Left lung (tissue), 10 donors: ENCODE measurements around the gene KDM1A. TPM values are rescaled to one million over a fixed set of nuclear protein-coding genes. Genes with fewer than 3 reads are reported as not detected.

Experiments
- ATAC-seq: fragments of 200-7000 bp; cut with Tn5 transposase; one replicate; pipeline ENCODE4 v1.9.1; 2020; ENCODE audit warnings: moderate library complexity
- DNase-seq, 4 donors: peaks; one replicate each; pipeline ENCODE4 v3.0.0-alpha.2; 2013 to 2020
- H3K27ac ChIP-seq, 2 donors: fragments of 200-600 bp; sonication (generic) in 1 of 2; one replicate each; pipeline versions ENCODE4 v1.5.0 to v1.8.0; 2020 to 2021
- H3K27me3 ChIP-seq, 2 donors: fragments of 200-600 bp; sonication (generic) in 1 of 2; one replicate each; pipeline versions ENCODE4 v1.5.0 to v1.8.0; 2020 to 2021
- H3K36me3 ChIP-seq, 2 donors: fragments of 200-600 bp; sonication (generic) in 1 of 2; one replicate each; pipeline versions ENCODE4 v1.5.0 to v1.8.0; 2020 to 2021
- H3K4me1 ChIP-seq, 2 donors: fragments of 200-600 bp; one replicate each; pipeline ENCODE4 v1.8.0; 2021
- H3K4me3 ChIP-seq, 2 donors: fragments of 200-600 bp; sonication (generic) in 1 of 2; one replicate each; pipeline versions ENCODE4 v1.5.0 to v1.8.0; 2020 to 2021; ENCODE audit warnings: mild to moderate bottlenecking in 1 of 2
- H3K9me3 ChIP-seq, 2 donors: fragments of 200-600 bp; sonication (generic) in 1 of 2; one replicate each; pipeline versions ENCODE4 v1.5.0 to v1.8.0; 2020 to 2021
- CTCF ChIP-seq, 2 donors: fragments of 200-600 bp; sonication (generic) in 1 of 2; IDR thresholded peaks; one replicate each; pipeline versions ENCODE4 v1.5.0 to v1.8.0; 2021; ENCODE audit warnings: antibody characterized with exemption in 2 of 2
- intact Hi-C, 2 donors: fragments of 100-400 bp; cut with DNase I; formaldehyde crosslinking; loops; one replicate each; pipeline versions ENCODE4 v1.11.2 to v1.14.2; 2022
- polyA plus RNA-seq, 6 donors: library from polyadenylated mRNA; unstranded; fragments of 120-200 nt; gene quantifications; one replicate each; pipeline ENCODE4 v1.2.1, GENCODE V29; 2013; ENCODE audit not compliant: insufficient read length in 6 of 6
- total RNA-seq, 2 donors: library from RNA; stranded (reverse); fragmentation: NEBNext Ultra II Directional; extraction: Animal tissue kit (Norgen Biotek cat#: 25700); gene quantifications; one replicate each; pipeline ENCODE4 v1.2.1, GENCODE V29; 2021
- donor health status: DM: no; HTN: yes; CAD: no.
- donor health status: DM: no; HTN: no; CAD: no.

KDM1A gene
- total and polyA plus RNA-seq, 8 donors, result 39.5 to 126 (median 118) TPM

- no peak overlapping the region for H3K27ac ChIP-seq
- ATAC-seq, result no peak
- intact Hi-C loops, result no loop called here
- no peak overlapping the region for H3K4me3 ChIP-seq
- H3K36me3 ChIP-seq, result peaks cover 0 to 64% of the 10 kb centered on the region in 2 donors
- TF ChIP-seq CTCF (IDR thresholded peaks at IDR 0.05), result no peak
- DNase-seq, result no peak
- H3K9me3 ChIP-seq, result no peaks in the 10 kb centered on the region
- H3K27me3 ChIP-seq, result no peaks in the 10 kb centered on the region
- no peaks in the 10 kb centered on the region for H3K4me1 ChIP-seq
Measured at GRCh38 chr1:23065385-23065784, 46.1 kb downstream of the KDM1A start.

DNA sequence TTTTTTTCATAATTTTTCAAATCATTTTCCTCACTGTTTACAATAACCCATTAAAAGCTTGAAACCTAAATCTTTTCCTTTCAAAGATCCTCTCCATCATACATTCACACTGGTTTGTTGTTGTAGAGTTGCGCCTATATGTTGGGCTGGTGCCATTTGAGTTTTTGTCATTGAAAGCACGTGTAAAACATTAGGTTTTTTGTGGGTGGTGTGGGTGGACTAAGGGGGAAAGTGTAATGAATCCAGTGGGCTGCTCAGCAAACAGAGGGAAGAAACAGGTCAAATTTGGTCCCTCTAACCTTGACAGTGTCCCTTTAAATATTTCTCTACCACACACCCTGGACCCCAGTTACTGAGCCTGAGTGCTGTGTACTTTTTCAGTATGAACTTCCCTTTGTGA lies 46.8 kb downstream of the KDM1A start:
- ATAC-seq, result no peak
- Histone ChIP-seq H3K4me3 (no peak overlapping the region), H3K27ac (no peak overlapping the region), H3K9me3 (no peaks in the 10 kb centered on the region), H3K36me3 (peaks cover 0 to 64% of the 10 kb centered on the region in 2 donors), H3K4me1 (no peaks in the 10 kb centered on the region), H3K27me3 (no peaks in the 10 kb centered on the region)
- intact Hi-C loops, result no loop called here
- no peak for TF ChIP-seq CTCF (IDR thresholded peaks at IDR 0.05)
- DNase-seq, result no peak

DNA sequence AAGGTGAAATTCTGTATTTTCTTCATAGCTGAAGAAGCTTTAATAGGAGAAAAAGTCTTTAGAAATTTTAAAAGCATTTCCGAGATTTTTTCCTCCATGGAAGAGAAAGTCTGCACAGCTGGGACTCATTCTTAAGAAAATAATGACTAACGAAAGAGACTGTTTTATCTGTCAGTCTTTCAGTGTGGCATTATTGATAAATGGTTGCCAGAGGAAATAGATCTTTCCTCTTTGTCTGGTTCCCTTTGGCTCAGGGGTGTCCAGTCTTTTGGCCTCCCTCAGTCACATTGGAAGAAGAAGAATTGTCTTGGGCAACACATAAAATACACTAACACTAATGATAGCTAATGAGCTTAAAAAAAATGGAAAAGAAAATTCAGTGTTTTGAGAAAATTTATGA lies 49.9 kb downstream of the KDM1A start:
- peaks cover 0 to 74% of the 10 kb centered on the region in 2 donors for H3K36me3 ChIP-seq
- no peaks in the 10 kb centered on the region for H3K9me3 ChIP-seq
- H3K4me3 ChIP-seq, result no peak overlapping the region
- intact Hi-C loops, result no loop called here
- no peak for TF ChIP-seq CTCF (IDR thresholded peaks at IDR 0.05)
- no peak for ATAC-seq
- no peaks in the 10 kb centered on the region for H3K4me1 ChIP-seq
- no peak overlapping the region for H3K27ac ChIP-seq
- DNase-seq, result no peak
- no peaks in the 10 kb centered on the region for H3K27me3 ChIP-seq

GRCh38 chr1:23069675-23070074 lies 50.4 kb downstream of the KDM1A start:
- H3K27me3 ChIP-seq, result no peaks in the 10 kb centered on the region
- H3K4me1 ChIP-seq, result no peaks in the 10 kb centered on the region
- H3K9me3 ChIP-seq, result no peaks in the 10 kb centered on the region
- no peak for ATAC-seq
- H3K27ac ChIP-seq, result no peak overlapping the region
- no peak for DNase-seq
- peaks cover 0 to 68% of the 10 kb centered on the region in 2 donors for H3K36me3 ChIP-seq
- no peak overlapping the region for H3K4me3 ChIP-seq
- intact Hi-C loops, result no loop called here
- no peak for TF ChIP-seq CTCF (IDR thresholded peaks at IDR 0.05)

- intact Hi-C loops, result no loop called here
- Histone ChIP-seq H3K9me3 (no peaks in the 10 kb centered on the region), H3K27me3 (no peaks in the 10 kb centered on the region), H3K27ac (no peak overlapping the region), H3K4me1 (no peaks in the 10 kb centered on the region), H3K36me3 (peaks cover 0 to 77% of the 10 kb centered on the region in 2 donors), H3K4me3 (no peak overlapping the region)
- ATAC-seq (no peak), DNase-seq (no peak)
- TF ChIP-seq CTCF (IDR thresholded peaks at IDR 0.05), result no peak
Measured at GRCh38 chr1:23074012-23074411, 54.7 kb downstream of the KDM1A start.
